HG02870 (cell line): Measurements from ENCODE around the gene DDI2.
"Not testable (repeated sequence)": the region's sequence is repeated elsewhere in the genome, so short reads cannot be mapped to it uniquely, and the experiment has no call there.

Experiments used
- ATAC-seq: cut with Tn5 transposase; IDR thresholded peaks from one replicate; pipeline ENCODE4 v1.9.1; 2021; ENCODE audit warnings: mild to moderate bottlenecking, moderate library complexity; ENCODE audit not compliant: unreplicated experiment

Gene DDI2

GRCh38 chr1:15633756-15634420 is 16.6 kb downstream of the DDI2 start:
- no peak for ATAC-seq

GRCh38 chr1:15636436-15636835 is 19.2 kb downstream of the DDI2 start:
- ATAC-seq = no peak

GRCh38 chr1:15637826-15638225 is 20.6 kb downstream of the DDI2 start:
- ATAC-seq = no peak

GRCh38 chr1:15639262-15639661 is 22.0 kb downstream of the DDI2 start:
- no peak for ATAC-seq

- ATAC-seq = no peak
These were observed 22.7 kb downstream of the DDI2 start for GRCh38 chr1:15639931-15640330.

GRCh38 chr1:15640667-15641066 is 23.4 kb downstream of the DDI2 start:
- ATAC-seq = no peak

- ATAC-seq = no peak
These were observed 32.7 kb downstream of the DDI2 start for GRCh38 chr1:15649937-15650336.

- ATAC-seq = no peak
These were observed 33.2 kb downstream of the DDI2 start for GRCh38 chr1:15650433-15650832.

- not testable (repeated sequence) for ATAC-seq
These were observed 34.9 kb downstream of the DDI2 start for GRCh38 chr1:15652130-15652529.

- no peak for ATAC-seq
These were observed 36.9 kb downstream of the DDI2 start for GRCh38 chr1:15654091-15654690.

GRCh38 chr1:15656464-15656863 is 39.2 kb downstream of the DDI2 start:
- ATAC-seq = no peak

- no peak for ATAC-seq
These were observed 39.8 kb downstream of the DDI2 start for GRCh38 chr1:15657021-15657420.

- ATAC-seq = no peak
These were observed 42.9 kb downstream of the DDI2 start for GRCh38 chr1:15660151-15660550.

GRCh38 chr1:15662477-15662876 is 45.2 kb downstream of the DDI2 start:
- ATAC-seq = no peak

GRCh38 chr1:15663925-15664324 is 46.7 kb downstream of the DDI2 start:
- no peak for ATAC-seq

GRCh38 chr1:15667362-15667761 is 50.1 kb downstream of the DDI2 start:
- ATAC-seq = no peak

- ATAC-seq = no peak
These were observed 51.0 kb downstream of the DDI2 start for GRCh38 chr1:15668089-15668754.

GRCh38 chr1:15669074-15669473 is 51.8 kb downstream of the DDI2 start:
- no peak for ATAC-seq

- no peak for ATAC-seq
These were observed 52.6 kb downstream of the DDI2 start for GRCh38 chr1:15669864-15670263.

- no peak for ATAC-seq
These were observed 54.2 kb downstream of the DDI2 start for GRCh38 chr1:15671430-15671829.

- no peak for ATAC-seq
These were observed 57.3 kb downstream of the DDI2 start for GRCh38 chr1:15674386-15675159.

- ATAC-seq = no peak
These were observed 58.8 kb downstream of the DDI2 start for GRCh38 chr1:15676010-15676409.
